HG03108 (cell line): ENCODE measurements around the gene DEPDC7.
"Not testable (repeated sequence)": the region's sequence is repeated elsewhere in the genome, so short reads cannot be mapped to it uniquely, and the experiment has no call there.

Experiments
- ATAC-seq: cut with Tn5 transposase; IDR thresholded peaks from one replicate; pipeline ENCODE4 v1.9.1; 2021; ENCODE audit warnings: moderate library complexity; ENCODE audit not compliant: unreplicated experiment

DEPDC7 gene

GRCh38 chr11:33021937-33022336, 6.3 kb downstream of the DEPDC7 start:
- no peak for ATAC-seq

GRCh38 chr11:33025339-33025722, 9.7 kb downstream of the DEPDC7 start:
- no peak for ATAC-seq

DNA sequence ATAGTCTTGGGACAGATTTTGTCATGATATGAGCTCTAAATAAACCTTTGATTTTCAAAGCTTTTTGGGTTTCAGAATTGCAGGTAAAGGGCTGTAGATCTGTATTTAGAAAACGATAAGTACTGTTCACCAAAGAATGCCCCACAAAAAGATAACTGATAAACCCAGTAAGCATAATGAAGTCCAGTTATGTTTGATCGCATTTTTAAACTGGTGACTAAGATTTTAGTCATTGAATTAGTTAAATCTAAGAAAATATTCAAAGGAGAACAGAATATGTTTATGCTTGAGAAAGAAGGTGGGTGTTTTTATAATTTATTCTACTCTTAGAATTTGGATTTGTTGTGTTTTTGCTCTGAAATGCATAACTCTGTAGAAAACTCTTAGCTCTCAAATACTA, 11.6 kb downstream of the DEPDC7 start:
- ATAC-seq = no peak

GRCh38 chr11:33027846-33028536, 12.3 kb downstream of the DEPDC7 start:
- no peak for ATAC-seq

- no peak for ATAC-seq
These were observed 12.8 kb downstream of the DEPDC7 start for GRCh38 chr11:33028537-33028914.

DNA sequence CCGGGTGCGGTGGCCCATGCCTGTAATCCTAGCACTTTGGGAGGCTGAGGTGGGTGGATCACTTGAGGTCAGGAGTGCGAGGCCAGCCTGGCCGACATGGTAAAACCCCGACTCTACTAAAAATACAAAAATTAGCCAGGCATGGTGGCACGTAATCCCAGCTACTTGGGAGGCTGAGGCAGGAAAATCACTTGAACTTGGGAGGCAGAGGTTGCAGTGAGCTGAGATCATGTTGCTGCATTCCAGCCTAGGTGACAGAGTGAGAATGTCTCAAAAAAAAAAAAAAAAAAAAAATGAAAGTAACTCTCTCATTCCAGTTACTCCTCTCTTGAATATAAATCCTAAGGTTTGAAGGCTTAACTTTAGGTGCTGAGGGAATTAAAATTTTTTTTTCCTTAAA, 13.5 kb downstream of the DEPDC7 start:
- not testable (repeated sequence) for ATAC-seq

DNA sequence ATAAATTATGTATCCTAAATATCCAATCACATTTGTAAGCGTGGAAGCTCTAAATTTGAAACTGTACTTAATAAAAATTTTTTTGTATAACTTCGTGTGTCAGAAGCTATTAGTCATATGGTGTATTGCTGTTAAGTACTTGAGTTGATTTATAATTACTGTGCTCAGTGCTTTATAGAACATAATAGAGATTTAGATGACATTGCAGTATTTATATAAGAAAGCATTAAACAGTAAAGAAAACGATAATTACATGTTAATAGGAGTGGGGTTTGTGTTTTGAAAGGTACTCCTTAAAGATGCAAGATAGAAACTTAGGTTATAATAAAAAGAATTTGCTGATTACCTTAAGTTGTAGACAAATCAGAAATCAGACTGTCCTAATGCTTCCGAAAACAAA, 17.8 kb downstream of the DEPDC7 start:
- ATAC-seq = no peak

DNA sequence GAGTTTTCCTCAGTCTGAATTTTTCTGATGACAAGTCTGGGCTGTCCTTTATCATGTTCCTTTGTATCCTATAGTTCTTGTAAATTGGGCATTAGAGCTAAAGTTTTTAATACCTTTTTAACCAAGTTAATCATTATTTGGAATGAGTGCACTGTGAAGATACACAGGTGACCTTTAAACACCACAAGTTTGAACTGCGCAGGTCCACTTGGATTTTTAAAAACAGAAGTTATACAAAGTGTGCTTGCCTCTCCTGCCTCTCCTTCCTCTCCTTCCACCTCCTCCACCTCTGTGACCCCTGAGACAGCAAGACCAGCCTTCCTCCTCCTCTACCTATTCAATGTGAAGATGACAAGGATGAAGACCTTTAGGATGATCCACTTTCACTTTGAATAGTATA, 19.3 kb downstream of the DEPDC7 start:
- ATAC-seq = no peak

- peak; percentile 71 for ATAC-seq
These were observed 23.8 kb downstream of the DEPDC7 start, which contains the start of gene TCP11L1 for GRCh38 chr11:33039274-33040032. Gene TCP11L1 (plus strand): TSS chr11:33039572. CDS start chr11:33043774, 4,202 bp downstream.

GRCh38 chr11:33040033-33040861, 24.6 kb downstream of the DEPDC7 start:
- ATAC-seq = no peak

DNA sequence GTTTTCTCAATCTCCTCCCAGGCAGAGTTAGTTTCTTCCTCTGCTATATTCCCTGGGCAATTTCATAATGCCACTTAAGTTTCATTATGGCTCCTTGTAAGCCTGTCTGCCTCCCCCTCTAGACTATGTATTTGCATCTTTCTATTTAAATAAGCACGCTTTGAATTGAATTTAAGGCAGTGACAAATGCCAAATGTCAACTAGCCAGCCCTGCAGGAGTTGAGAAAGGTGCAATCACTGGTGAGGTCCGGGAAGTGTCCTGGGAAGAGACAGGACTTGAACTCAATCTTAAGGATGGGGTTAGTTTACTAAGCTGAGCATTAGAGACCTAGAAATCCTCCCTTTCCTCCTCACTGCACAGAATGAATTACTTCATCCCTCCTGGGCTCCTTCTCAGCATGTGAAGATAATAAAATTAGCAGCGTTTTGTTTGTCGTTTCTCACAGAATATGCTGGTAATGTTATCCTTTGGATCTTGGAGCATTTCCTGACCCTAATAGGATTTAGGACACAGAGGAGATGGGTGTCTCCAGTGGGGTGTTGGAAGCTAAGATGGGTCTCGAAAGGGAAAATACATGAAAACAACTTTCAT, 25.3 kb downstream of the DEPDC7 start:
- ATAC-seq = no peak

DNA sequence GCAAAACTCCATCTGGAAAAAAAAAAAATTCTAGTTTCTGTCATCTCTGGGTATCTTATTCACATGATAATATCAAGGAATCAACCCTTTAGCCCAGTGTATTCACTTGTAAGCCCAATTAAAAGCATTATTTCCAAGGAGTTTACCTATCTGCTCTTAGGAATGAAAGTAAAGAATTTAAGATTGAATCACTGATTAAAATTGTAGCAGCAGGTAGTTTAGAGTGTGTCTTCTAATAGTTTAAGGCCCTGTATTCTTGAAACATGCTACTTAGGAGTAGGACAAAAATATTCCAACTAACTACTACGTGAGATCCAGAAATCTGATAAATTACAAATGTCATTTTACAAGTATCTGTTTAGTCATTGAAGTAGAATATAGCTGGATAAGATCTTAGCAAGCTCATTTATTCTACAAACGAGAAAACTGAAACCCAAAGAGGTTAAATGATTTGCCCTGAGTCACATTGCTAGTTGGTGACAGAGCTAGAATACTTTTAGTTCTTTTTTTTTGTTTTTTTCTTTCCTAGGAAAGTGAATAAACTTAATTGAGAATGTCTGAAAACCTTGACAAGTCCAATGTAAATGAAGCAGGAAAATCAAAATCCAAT, 27.6 kb downstream of the DEPDC7 start:
- no peak for ATAC-seq

DNA sequence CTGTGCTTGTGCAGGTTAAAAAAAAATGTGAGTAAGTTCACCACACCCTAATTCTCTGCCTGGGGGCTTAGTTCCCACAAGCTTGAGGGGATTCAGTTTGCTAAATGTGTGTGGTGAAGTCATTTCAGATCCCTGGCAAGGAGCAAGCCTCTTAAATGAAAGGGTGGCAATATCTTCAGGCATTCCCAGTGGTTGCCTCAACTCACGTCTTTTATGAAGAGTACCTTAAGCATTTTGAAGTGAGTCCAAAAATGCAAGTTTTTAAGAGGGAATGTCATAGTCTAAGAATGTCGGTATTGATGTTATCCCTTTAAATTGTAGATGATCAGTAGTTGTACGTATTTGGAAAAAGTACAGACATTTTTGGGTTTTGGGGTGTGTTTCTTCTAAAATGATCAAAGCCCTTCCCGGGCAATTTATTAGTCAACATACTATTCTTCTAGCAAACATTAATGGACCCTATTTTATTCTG, 28.6 kb downstream of the DEPDC7 start:
- no peak for ATAC-seq

- no peak for ATAC-seq
These were observed 30.0 kb downstream of the DEPDC7 start for GRCh38 chr11:33045551-33046255.

GRCh38 chr11:33048701-33049100, 33.0 kb downstream of the DEPDC7 start:
- not testable (repeated sequence) for ATAC-seq

DNA sequence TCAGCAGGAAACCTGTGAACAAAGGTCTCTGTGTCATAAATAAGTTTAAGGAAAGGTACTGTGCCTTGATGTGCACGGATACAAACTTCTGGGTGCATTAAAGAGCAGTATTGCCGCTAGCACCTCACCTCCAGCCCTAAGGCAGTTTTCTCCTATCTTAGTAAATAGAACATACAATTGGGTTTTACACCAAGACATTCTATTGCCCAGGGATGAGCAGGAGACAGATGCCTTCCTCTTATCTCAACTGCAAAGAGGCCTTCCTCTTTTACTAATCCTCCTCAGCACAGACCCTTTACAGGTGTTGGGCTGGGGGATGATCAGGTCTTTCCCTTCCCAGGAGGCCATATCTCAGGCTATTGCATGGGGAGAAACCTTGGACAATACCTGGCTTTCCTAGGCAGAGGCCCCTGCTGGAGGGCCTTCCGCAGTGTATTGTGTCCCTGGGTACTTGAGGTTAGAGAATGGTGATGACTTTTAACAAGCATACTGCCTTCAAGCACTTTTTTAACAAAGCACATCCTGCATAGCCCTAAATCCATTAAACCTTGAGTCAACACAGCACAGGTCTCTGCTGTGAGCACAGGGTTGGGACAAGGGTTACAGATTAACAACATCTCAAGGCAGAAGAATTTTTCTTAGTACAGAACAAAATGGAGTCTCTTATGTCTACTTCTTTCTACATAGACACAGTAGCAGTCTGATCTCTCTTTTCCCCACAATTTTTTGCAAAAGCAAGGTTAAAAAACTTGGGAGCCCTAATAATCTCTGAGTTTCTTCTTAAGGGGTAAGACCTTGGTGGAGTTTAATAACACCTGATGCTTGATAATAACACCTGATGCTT, 34.1 kb downstream of the DEPDC7 start:
- not testable (repeated sequence) for ATAC-seq

GRCh38 chr11:33052231-33052630, 36.6 kb downstream of the DEPDC7 start:
- ATAC-seq = no peak

- no peak for ATAC-seq
These were observed 39.7 kb downstream of the DEPDC7 start for GRCh38 chr11:33055375-33055774.

GRCh38 chr11:33057284-33057683, 41.6 kb downstream of the DEPDC7 start:
- ATAC-seq = no peak
